HepG2 (cell line): ENCODE results near the gene FAM24B. TPM values are rescaled to one million over a fixed set of nuclear protein-coding genes. Genes with fewer than 3 reads are reported as not detected.

Source experiments
- ARID2 ChIP-seq: sonication (generic); formaldehyde crosslinking; IDR thresholded peaks from 2 replicates; pipeline ENCODE4 v1.8.1; 2022; ENCODE audit warnings: mild to moderate bottlenecking, missing genetic modification reagents, borderline replicate concordance
- BHLHE40 ChIP-seq: IDR thresholded peaks from 2 replicates; pipeline ENCODE4 v1.6.1; 2011; ENCODE audit warnings: low read length, improper control_type of control experiment
- CEBPG ChIP-seq: IDR thresholded peaks from 2 replicates; pipeline ENCODE4 v1.6.1; 2016
- CENPX ChIP-seq: sonication (generic); formaldehyde crosslinking; IDR thresholded peaks from 2 replicates; pipeline ENCODE4 v1.9.0; 2021; ENCODE audit warnings: mild to moderate bottlenecking, missing genetic modification reagents, moderate library complexity
- HES4 ChIP-seq: sonication (generic); formaldehyde crosslinking; IDR thresholded peaks from 2 replicates; pipeline ENCODE4 v1.9.0; 2021; ENCODE audit warnings: mild to moderate bottlenecking, missing genetic modification reagents, borderline replicate concordance
- HMGA1 ChIP-seq: sonication (generic); formaldehyde crosslinking; conservative IDR thresholded peaks from 2 replicates; pipeline ENCODE4 v1.4.0; 2020; ENCODE audit warnings: missing genetic modification reagents
- NFKB2 ChIP-seq: sonication (generic); formaldehyde crosslinking; IDR thresholded peaks from 2 replicates; pipeline ENCODE4 v1.4.0; 2020; ENCODE audit warnings: missing genetic modification reagents, borderline replicate concordance
- SP140L ChIP-seq: sonication (generic); formaldehyde crosslinking; IDR thresholded peaks from 2 replicates; pipeline ENCODE4 v1.4.0; 2020; ENCODE audit warnings: missing genetic modification reagents, borderline replicate concordance
- ZNF136 ChIP-seq: sonication (generic); formaldehyde crosslinking; IDR thresholded peaks from 2 replicates; pipeline ENCODE4 v1.8.1; 2022; ENCODE audit warnings: low read depth, mild to moderate bottlenecking, moderate library complexity, missing genetic modification reagents
- ZNF232 ChIP-seq: sonication (generic); formaldehyde crosslinking; IDR thresholded peaks from 2 replicates; pipeline ENCODE4 v1.4.0; 2020; ENCODE audit warnings: missing genetic modification reagents, borderline replicate concordance
- ZNF563 ChIP-seq: sonication (generic); formaldehyde crosslinking; IDR thresholded peaks from 2 replicates; pipeline ENCODE4 v1.8.0; 2022; ENCODE audit warnings: mild to moderate bottlenecking, moderate library complexity, missing genetic modification reagents
- ZNF616 ChIP-seq: sonication (generic); formaldehyde crosslinking; IDR thresholded peaks from 2 replicates; pipeline ENCODE4 v1.5.0; 2020; ENCODE audit warnings: low read depth, mild to moderate bottlenecking, missing genetic modification reagents
- ZNF782 ChIP-seq: sonication (generic); formaldehyde crosslinking; IDR thresholded peaks from 2 replicates; pipeline ENCODE4 v1.4.0; 2020; ENCODE audit warnings: missing genetic modification reagents, mild to moderate bottlenecking, borderline replicate concordance
- ZNF792 ChIP-seq: IDR thresholded peaks from 2 replicates; pipeline ENCODE4 v1.6.1; 2016
- polyA plus RNA-seq, 8 experiments: library from polyadenylated mRNA; depleted of rRNA in 3 of 8; stranded (reverse) in 7 of 8; unstranded in 1 of 8; fragments of >200 nt; fragmentation: Illumina TruSeq in 4 of 8; extraction: Trizol in 4 of 8; gene quantifications; 2 replicates each; pipeline versions ENCODE4 v1.2.1 to v1.2.3, GENCODE V29; 2011 to 2016; ENCODE audit warnings: low read depth in 4 of 8, missing spikeins in 1 of 8, mixed read lengths in 1 of 8; ENCODE audit not compliant: insufficient read depth in 1 of 8
- total RNA-seq, 5 experiments: library from RNA; depleted of rRNA; stranded (reverse); fragments of >200 nt; fragmentation: Illumina TruSeq; extraction: Trizol; gene quantifications; 2 replicates each; pipeline ENCODE4 v1.2.3, GENCODE V29; 2016; ENCODE audit warnings: low read depth in 1 of 5
- TF ChIP-seq, protein P1 (sequence below): sonication (generic); formaldehyde crosslinking; IDR thresholded peaks from 2 replicates; pipeline ENCODE4 v1.4.0; 2020; ENCODE audit warnings: missing genetic modification reagents, borderline replicate concordance
- TF ChIP-seq, protein P2 (sequence below): sonication (generic); formaldehyde crosslinking; IDR thresholded peaks from 2 replicates; pipeline ENCODE4 v1.4.0; 2020; ENCODE audit warnings: mild to moderate bottlenecking, missing genetic modification reagents
- TF ChIP-seq, protein P3 (sequence below): sonication (generic); formaldehyde crosslinking; IDR thresholded peaks from 2 replicates; pipeline ENCODE4 v1.9.0; 2021; ENCODE audit warnings: missing genetic modification reagents, borderline replicate concordance

FAM24B gene
- total and polyA plus RNA-seq, 2 of the 13 experiments (the other 11 are each of a cell fraction or from before 2014, with no cell fraction given): 1.9 to 3.0 TPM

DNA sequence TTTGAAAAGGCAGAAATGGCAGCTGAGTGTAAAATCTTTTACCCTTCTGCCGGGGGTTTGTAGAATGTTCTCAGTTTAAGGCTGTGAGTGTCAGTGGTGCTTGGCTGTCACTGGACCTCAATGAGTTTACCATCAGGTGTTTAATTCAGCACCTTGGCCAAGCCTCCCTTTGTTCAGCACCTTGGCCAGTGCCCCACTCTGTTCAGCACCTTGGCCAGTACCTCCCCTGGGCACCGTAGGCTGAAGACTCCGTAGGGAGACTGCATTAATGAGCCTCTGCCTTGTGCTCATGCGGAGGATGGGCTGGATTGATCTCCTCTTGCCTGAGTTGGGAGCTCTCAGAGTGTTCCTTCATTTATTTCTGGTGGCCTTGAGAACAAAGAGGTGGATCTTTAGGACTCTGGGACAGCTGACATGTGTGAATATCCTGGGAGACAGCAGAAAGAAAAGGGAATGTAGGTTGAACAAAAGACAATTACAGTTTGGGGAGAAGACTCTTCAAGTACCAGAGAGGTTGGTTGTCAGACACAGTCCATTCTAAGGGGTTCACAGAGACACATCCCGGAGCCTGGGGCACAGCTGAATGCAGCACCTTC lies 32.6 kb upstream of the FAM24B start (continued):
- TF ChIP-seq ZNF616 (CRISPR knock-in tag) (peak; percentile 99), HMGA1 (CRISPR knock-in tag) (0 out of 2 replicates have a peak, but pooled peaks have one; percentile 38), SP140L (CRISPR knock-in tag) (peak; percentile 100), ZNF563 (CRISPR knock-in tag) (peak; percentile 100), CEBPG (CRISPR knock-in tag) (peak; percentile 77), ZNF136 (CRISPR knock-in tag) (peak; percentile 99), HES4 (CRISPR knock-in tag) (peak; percentile 100), ARID2 (CRISPR knock-in tag) (peak; percentile 95; the same call in 1 of the 2 replicates), ZNF782 (peak; percentile 100), NFKB2 (CRISPR knock-in tag) (peak; percentile 100), BHLHE40 (no peak), ZNF792 (CRISPR knock-in tag) (peak; percentile 100), CENPX (CRISPR knock-in tag) (peak; percentile 91; the same call in 1 of the 2 replicates), ZNF232 (CRISPR knock-in tag) (peak; percentile 100)
- TF ChIP-seq, protein P1, sequence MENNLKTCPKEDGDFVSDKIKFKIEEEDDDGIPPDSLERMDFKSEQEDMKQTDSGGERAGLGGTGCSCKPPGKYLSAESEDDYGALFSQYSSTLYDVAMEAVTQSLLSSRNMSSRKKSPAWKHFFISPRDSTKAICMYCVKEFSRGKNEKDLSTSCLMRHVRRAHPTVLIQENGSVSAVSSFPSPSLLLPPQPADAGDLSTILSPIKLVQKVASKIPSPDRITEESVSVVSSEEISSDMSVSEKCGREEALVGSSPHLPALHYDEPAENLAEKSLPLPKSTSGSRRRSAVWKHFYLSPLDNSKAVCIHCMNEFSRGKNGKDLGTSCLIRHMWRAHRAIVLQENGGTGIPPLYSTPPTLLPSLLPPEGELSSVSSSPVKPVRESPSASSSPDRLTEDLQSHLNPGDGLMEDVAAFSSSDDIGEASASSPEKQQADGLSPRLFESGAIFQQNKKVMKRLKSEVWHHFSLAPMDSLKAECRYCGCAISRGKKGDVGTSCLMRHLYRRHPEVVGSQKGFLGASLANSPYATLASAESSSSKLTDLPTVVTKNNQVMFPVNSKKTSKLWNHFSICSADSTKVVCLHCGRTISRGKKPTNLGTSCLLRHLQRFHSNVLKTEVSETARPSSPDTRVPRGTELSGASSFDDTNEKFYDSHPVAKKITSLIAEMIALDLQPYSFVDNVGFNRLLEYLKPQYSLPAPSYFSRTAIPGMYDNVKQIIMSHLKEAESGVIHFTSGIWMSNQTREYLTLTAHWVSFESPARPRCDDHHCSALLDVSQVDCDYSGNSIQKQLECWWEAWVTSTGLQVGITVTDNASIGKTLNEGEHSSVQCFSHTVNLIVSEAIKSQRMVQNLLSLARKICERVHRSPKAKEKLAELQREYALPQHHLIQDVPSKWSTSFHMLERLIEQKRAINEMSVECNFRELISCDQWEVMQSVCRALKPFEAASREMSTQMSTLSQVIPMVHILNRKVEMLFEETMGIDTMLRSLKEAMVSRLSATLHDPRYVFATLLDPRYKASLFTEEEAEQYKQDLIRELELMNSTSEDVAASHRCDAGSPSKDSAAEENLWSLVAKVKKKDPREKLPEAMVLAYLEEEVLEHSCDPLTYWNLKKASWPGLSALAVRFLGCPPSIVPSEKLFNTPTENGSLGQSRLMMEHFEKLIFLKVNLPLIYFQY (CRISPR knock-in tag): peak; percentile 100
- TF ChIP-seq, protein P2, sequence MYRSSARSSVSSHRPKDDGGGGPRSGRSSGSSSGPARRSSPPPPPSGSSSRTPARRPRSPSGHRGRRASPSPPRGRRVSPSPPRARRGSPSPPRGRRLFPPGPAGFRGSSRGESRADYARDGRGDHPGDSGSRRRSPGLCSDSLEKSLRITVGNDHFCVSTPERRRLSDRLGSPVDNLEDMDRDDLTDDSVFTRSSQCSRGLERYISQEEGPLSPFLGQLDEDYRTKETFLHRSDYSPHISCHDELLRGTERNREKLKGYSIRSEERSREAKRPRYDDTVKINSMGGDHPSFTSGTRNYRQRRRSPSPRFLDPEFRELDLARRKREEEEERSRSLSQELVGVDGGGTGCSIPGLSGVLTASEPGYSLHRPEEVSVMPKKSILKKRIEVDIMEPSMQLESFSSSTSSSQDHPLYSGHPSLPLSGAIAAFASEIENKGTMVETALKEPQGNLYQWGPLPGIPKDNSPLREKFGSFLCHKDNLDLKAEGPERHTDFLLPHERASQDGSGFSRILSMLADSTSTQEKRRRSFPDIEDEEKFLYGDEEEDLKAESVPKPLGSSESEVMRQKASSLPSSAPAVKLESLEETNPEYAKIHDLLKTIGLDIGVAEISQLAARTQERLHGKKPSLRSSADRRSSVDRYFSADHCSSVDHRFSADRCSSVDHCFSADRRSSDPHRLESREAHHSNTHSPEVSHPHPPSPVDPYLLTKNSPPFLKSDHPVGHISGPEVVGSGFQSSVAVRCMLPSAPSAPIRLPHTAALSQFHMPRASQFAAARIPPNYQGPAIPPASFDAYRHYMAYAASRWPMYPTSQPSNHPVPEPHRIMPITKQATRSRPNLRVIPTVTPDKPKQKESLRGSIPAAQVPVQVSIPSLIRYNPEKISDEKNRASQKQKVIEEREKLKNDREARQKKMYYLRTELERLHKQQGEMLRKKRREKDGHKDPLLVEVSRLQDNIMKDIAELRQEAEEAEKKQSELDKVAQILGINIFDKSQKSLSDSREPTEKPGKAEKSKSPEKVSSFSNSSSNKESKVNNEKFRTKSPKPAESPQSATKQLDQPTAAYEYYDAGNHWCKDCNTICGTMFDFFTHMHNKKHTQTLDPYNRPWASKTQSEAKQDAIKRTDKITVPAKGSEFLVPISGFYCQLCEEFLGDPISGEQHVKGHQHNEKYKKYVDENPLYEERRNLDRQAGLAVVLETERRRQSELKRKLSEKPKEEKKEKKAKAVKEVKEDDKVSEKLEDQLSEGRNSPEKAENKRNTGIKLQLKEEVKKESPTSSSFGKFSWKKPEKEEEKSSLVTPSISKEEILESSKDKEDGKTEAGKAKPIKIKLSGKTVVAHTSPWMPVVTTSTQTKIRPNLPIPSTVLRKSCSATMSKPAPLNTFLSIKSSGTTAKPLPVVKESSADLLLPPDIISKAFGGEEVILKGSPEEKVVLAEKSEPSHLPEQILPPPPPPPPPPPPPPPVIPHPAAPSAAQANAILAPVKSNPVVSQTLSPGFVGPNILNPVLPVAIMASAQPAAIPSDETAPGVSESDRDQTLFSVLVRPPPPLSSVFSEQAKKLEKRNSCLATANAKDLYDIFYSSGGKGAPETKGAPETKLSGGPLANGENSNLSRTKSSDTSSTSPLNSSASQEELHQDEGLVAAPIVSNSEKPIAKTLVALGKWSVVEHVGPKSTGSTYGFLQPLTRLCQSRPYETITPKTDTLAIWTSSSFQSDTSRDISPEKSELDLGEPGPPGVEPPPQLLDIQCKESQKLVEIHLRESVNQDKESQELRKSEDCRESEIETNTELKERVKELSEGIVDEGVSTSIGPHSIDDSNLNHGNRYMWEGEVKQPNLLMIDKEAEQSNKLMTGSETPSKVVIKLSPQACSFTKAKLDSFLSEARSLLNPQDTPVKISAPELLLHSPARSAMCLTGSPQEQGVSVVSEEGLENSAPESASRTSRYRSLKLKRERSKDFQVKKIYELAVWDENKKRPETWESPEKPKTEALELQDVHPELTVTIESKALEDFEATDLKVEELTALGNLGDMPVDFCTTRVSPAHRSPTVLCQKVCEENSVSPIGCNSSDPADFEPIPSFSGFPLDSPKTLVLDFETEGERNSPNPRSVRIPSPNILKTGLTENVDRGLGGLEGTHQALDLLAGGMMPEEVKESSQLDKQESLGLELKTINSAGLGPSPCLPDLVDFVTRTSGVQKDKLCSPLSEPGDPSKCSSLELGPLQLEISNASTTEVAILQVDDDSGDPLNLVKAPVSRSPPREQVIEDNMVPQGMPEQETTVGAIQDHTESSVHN (CRISPR knock-in tag): peak; percentile 100; the same call in 1 of the 2 replicates
- TF ChIP-seq, protein P3, sequence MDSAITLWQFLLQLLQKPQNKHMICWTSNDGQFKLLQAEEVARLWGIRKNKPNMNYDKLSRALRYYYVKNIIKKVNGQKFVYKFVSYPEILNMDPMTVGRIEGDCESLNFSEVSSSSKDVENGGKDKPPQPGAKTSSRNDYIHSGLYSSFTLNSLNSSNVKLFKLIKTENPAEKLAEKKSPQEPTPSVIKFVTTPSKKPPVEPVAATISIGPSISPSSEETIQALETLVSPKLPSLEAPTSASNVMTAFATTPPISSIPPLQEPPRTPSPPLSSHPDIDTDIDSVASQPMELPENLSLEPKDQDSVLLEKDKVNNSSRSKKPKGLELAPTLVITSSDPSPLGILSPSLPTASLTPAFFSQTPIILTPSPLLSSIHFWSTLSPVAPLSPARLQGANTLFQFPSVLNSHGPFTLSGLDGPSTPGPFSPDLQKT (CRISPR knock-in tag): peak; percentile 99; the same call in 1 of the 2 replicates
